Posterior cingulate gyrus (tissue), 11 donors: ENCODE results near the gene SDK1.
A peak's percentile ranks its signal among the peaks of the same experiment; 100 is the strongest.

Experiments
- DNase-seq, 10 donors: peaks; one replicate each; pipeline versions ENCODE4 v3.0.0 to v3.0.0-alpha.2; 2020 to 2021; ENCODE audit warnings: mixed read lengths in 3 of 10
- intact Hi-C: fragments of 100-400 bp; cut with DNase I; formaldehyde crosslinking; loops from one replicate; pipeline ENCODE4 v1.15.1; 2023

Gene SDK1

GRCh38 chr7:4127909-4128560, 827.0 kb downstream of the SDK1 start:
- intact Hi-C loops = no loop called here
- peak in 1 of 10 donors; percentile 28 for DNase-seq

- intact Hi-C loops = no loop called here
- peak in 5 of 10 donors; percentile 24 to 85 (median 61) for DNase-seq
Observed at GRCh38 chr7:4129481-4130122, 828.5 kb downstream of the SDK1 start.

GRCh38 chr7:4131063-4131462, 830.0 kb downstream of the SDK1 start:
- peak in 2 of 10 donors; percentile 13 to 21 for DNase-seq
- intact Hi-C loops = no loop called here

- DNase-seq = peak in 2 of 10 donors; percentile 19 to 62
- intact Hi-C loops = no loop called here
Observed at GRCh38 chr7:4132221-4132620, 831.2 kb downstream of the SDK1 start.

GRCh38 chr7:4133491-4134044, 832.5 kb downstream of the SDK1 start:
- intact Hi-C loops = no loop called here
- peak in 2 of 10 donors; percentile 28 to 49 for DNase-seq

- DNase-seq = peak in 2 of 10 donors; percentile 65 to 76
Observed at GRCh38 chr7:4134204-4134603, 833.2 kb downstream of the SDK1 start.

GRCh38 chr7:4134631-4135030, 833.6 kb downstream of the SDK1 start:
- DNase-seq = peak in 2 of 10 donors; percentile 59 to 66
- intact Hi-C loops = no loop called here

More at GRCh38 chr7:4134204-4134603, 833.2 kb downstream of the SDK1 start:
- intact Hi-C loops = no loop called here

- DNase-seq = peak in 2 of 10 donors; percentile 23 to 32
- intact Hi-C loops = no loop called here
Observed at GRCh38 chr7:4135301-4135700, 834.2 kb downstream of the SDK1 start.

- DNase-seq = peak in 1 of 10 donors; percentile 40
- intact Hi-C loops = no loop called here
Observed at GRCh38 chr7:4136036-4136435, 835.0 kb downstream of the SDK1 start.

- intact Hi-C loops = no loop called here
Observed at GRCh38 chr7:4136501-4137110, 835.6 kb downstream of the SDK1 start.

GRCh38 chr7:4137552-4137951, 836.5 kb downstream of the SDK1 start:
- DNase-seq = no peak
- intact Hi-C loops = no loop called here

More at GRCh38 chr7:4136501-4137110, 835.6 kb downstream of the SDK1 start:
- DNase-seq = peak in 2 of 10 donors; percentile 39 to 72

- intact Hi-C loops = no loop called here
- peak in 2 of 10 donors; percentile 59 to 65 for DNase-seq
Observed at GRCh38 chr7:4138866-4139265, 837.8 kb downstream of the SDK1 start.

GRCh38 chr7:4139656-4140625, 838.9 kb downstream of the SDK1 start:
- peak in 3 of 10 donors; percentile 3 to 62 (median 48) for DNase-seq
- intact Hi-C loops = no loop called here

GRCh38 chr7:4140933-4141332, 839.9 kb downstream of the SDK1 start:
- DNase-seq = peak in 2 of 10 donors; percentile 39 to 53
- intact Hi-C loops = no loop called here

GRCh38 chr7:4143006-4143405, 842.0 kb downstream of the SDK1 start:
- peak in 3 of 10 donors; percentile 3 to 44 (median 35) for DNase-seq
- intact Hi-C loops = no loop called here

GRCh38 chr7:4143511-4144171, 842.6 kb downstream of the SDK1 start:
- peak in 3 of 10 donors; percentile 51 to 72 (median 67) for DNase-seq

GRCh38 chr7:4144172-4144701, 843.2 kb downstream of the SDK1 start:
- intact Hi-C loops = no loop called here
- DNase-seq = peak in 2 of 10 donors; percentile 48 to 72

More at GRCh38 chr7:4143511-4144171, 842.6 kb downstream of the SDK1 start:
- intact Hi-C loops = no loop called here

GRCh38 chr7:4144811-4145510, 843.9 kb downstream of the SDK1 start:
- intact Hi-C loops = no loop called here
- DNase-seq = peak in 2 of 10 donors; percentile 76 to 78
